Ecto neural progenitor cell (in vitro differentiated cells): Measurements from ENCODE around the gene SMIM11.
"Not testable (repeated sequence)": the region's sequence is repeated elsewhere in the genome, so short reads cannot be mapped to it uniquely, and the experiment has no call there.

Experiments used
- DNase-seq: peaks from one replicate; pipeline ENCODE4 v3.0.0-alpha.2; 2018; ENCODE audit warnings: low spot score

The SMIM11 gene

DNA sequence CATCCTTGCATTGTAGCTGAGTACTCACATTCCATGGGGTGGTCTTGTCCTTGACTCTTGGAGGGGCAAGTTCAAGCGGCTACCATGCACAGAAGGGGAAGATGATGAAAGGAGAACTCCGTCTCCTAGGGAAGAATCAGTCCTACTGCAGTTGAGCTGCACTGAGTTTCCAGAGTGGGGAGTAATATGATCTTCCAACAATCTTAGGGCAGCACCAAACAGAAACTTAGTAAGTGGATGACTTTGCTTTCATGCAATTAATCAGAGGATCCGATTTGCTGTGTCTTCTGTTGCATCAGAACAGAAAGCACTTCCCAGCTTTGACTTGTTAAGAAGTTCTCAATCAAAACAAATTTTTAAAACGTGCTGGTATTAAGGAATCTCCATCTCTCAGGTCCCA, 48.5 kb downstream of the SMIM11 start, which contains the start of gene SMIM34:
SMIM34 (minus strand) TSS at position 147 of the 400 bp plus-strand sequence; CDS start at position 35, 112 bp downstream.
- DNase-seq, result not testable (repeated sequence)

DNA sequence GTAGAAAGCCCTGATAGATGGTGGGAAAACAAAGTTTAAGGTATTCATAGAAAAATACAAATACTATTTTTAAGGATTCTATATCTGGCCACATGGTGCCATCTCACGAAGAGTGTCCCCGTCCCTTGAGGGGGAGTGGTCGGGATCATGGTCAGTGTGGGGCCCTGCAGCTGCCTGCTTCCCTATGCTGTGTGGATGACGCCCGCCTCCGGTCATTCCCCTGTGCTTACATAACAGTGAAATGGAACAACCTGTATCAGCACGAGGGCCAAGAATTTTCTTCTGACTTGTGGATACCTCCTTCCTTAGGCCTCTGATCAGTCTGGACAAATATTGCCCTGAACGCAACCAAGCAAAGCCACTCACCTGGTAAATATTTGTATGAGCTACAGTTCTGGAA, 52.0 kb downstream of the SMIM11 start:
- not testable (repeated sequence) for DNase-seq

DNA sequence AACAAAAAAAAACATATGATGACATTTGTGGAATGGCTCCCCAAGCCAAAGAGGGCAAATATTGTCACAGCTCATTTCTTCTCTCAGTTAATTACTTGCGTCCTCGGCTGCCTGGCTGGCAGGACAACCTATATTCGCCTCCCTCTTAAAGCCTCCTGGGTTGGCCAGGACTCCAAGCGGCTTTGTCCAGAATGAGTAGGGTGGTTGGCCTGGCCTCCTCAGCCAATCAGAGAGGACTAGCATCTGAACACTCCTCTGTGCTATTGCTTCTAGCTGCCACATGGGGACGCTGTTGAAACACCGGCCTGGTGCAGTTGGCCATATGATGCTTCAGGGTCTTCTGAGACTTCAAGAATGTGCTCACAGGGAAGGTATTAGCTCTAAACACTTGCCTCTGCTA, 53.1 kb downstream of the SMIM11 start:
- DNase-seq, result not testable (repeated sequence)

DNA sequence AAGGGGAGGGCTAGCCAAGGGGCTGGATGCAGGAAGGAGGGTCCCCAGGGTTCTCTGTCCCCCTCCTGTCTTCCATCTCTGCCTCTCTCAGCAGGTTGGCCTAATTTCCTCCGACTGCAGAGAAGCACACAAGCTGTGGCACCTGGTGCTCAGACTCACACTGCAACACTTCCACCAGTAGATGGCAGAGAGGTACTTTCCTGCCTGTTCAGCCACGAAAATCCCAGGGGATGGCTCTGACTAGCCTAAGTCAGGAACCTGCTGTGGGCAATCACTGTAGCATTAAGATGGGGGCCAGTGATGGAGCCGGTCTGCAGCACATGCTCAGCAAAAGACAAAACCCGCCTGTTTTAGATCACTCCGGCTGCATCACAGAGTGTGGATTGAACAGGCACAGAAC, 54.4 kb downstream of the SMIM11 start:
- DNase-seq, result not testable (repeated sequence)
